Dedifferentiated amniotic fluid mesenchymal stem cell (primary cell): Measurements from ENCODE around the gene AGR2.
A peak's percentile ranks its signal among the peaks of the same experiment; 100 is the strongest.

ENCODE experiments used
- DNase-seq: peaks from one replicate; pipeline ENCODE4 v3.0.0-alpha.2; 2016; ENCODE audit errors: extremely low spot score

The AGR2 gene

DNA sequence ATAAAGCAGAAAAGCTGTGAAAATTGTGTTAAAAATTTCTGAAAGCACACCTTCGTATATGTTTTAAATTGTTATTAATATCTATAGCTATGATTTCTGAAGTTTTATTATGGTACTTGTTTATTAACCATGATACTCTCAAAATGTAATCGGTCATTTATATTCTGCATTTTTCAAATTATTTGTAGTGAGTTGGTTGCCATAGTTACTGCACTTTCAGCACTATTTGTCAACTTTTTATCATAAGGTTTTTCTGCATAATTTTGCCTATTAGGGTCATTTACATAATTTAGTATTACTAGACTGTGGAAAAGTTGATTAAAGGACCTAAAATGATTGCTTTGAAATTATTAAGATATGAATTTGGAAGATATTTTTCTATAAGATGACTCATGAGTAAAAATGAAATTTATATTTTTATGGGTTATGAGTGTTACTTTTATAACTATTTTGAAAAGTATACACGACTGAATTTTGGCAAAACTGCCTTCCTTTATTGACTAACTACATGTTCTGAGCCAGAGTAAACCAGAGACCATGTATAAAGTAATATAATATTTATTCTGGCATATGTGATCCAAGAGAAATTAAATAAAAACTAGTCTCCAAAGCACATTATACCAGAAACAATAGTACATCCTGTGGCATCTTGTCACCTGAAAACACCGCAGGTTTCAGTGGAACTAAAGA lies 7.9 kb upstream of the AGR2 start:
- DNase-seq: no peak

GRCh38 chr7:16811551-16811950 lies 6.8 kb upstream of the AGR2 start:
- peak; percentile 48 for DNase-seq

GRCh38 chr7:16810573-16810972 lies 5.8 kb upstream of the AGR2 start:
- DNase-seq: no peak

GRCh38 chr7:16810112-16810511 lies 5.3 kb upstream of the AGR2 start:
- no peak for DNase-seq

- no peak for DNase-seq
These were observed 642 bp upstream of the AGR2 start for GRCh38 chr7:16805441-16805840.

GRCh38 chr7:16803881-16804673 lies 722 bp downstream of the AGR2 start:
- DNase-seq: no peak

DNA sequence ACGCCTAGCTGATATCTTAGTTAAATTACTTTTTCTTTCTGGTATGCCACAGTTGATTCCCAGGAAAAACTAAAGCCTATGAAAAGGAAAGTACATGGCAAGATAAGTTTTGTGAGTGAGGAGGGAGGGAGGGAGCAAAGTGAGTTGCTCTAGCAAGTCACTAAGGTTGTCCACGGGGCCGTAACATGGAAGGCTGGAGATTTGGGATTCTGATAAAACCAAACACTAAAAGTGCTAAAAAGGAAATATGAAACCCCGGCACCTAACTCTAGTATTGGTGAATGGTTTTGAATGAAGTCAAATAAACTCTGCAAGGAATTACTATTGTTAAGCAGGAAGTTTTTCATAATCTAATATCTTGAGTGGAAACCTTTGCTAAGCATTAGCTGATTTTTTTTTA lies 1.7 kb downstream of the AGR2 start:
- no peak for DNase-seq

DNA sequence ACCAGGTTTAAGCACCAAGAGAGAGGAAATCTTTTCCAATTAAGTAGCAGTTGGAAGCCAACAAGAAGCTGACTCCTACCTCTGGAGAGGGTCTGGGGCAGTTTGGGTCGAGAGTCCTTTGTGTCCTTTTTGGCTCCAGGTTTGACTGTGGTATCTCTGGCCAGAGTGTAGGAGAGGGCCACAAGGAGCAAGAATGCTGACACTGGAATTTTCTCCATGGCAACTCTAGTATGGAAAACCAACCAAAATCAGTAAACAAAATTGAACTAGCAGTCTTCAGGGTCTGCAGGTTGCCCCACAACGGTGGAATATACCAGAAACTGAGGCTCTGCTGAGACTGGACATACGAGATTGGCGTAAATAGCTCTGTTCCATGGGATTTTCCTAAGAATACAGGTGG lies 3.2 kb downstream of the AGR2 start:
- DNase-seq: no peak

DNA sequence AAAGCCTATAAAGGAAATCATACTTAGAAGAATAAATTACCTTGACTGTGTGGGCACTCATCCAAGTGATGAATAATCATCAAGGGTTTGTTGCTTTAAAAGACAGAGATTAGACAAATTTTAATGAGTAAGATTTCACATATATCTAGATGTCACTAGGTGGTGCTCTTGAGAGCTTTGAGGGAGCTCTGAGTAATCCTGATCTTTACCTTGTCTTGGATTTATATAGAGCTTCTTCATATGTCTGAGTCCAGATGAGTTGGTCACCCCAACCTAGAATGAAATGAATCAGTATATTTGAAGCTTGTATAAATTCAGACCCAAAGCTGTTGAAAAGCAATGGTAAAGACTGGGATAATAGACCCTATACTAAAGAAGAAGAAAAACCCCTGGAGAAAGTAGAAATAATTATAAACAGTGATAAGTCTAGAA lies 3.7 kb downstream of the AGR2 start:
- peak; percentile 65 for DNase-seq

DNA sequence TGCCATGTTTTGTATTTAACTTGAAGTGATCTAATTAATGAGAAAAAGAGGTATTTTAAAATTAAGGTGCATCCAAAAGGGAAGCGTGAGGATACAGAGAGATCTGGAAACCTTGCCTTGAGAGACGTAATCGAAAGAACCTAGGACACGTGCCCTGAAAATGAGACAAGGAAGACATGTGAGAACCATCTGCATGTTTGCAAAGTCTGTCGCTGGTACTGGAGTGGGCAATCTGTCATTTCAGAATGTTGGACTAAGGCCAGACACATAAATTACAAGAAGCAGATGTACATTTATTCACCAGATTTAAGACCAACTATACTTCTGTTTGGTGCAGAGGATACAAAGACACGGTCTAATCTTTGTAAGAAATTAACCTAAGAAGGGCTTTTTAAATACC lies 9.2 kb downstream of the AGR2 start:
- DNase-seq: no peak

- DNase-seq: no peak
These were observed 9.8 kb downstream of the AGR2 start for GRCh38 chr7:16794986-16795385.

GRCh38 chr7:16791905-16792698 lies 12.7 kb downstream of the AGR2 start:
- no peak for DNase-seq

- DNase-seq: no peak
These were observed 13.7 kb downstream of the AGR2 start for GRCh38 chr7:16791071-16791470.

DNA sequence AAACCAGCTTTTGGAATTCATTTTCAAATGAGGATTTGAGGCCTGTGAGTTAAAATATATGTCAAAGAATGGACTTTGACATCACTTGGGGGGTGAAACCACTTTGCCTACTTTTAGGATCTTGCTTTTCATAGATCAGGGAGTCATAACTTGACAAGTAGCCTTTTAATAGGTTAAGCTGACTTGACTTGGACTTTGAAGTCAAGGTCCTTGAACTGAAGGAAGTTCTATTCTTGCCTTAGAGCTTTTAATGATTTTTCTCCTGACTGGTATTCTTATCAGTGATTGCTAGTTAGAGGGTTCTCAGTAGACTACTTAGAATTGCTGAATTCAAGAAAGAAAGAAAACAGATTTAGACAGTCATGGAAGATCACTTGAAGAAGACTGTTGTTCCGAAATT lies 17.7 kb downstream of the AGR2 start:
- no peak for DNase-seq

GRCh38 chr7:16786257-16786656 lies 18.5 kb downstream of the AGR2 start:
- DNase-seq: no peak

GRCh38 chr7:16785846-16786245 lies 19.0 kb downstream of the AGR2 start:
- no peak for DNase-seq

GRCh38 chr7:16785321-16785720 lies 19.5 kb downstream of the AGR2 start:
- DNase-seq: no peak

DNA sequence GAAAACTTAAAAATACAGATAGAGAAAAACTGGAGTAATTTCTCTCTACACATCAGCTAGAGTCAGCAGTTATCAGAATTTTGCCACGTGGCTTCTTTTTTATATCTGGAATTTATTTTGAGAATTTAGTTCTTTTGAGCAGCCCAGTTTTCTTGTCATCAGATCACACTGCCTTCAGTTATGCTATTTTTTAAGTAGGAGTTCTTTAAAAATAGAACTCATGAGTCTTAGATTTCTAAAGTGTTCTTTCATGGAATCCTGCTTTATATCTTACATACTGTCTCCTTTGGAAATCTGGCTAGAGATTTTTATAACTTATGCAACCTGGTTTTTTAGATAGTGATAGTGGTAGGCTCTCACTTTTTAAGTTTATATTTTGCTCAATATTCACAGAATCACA lies 24.2 kb downstream of the AGR2 start:
- no peak for DNase-seq

- DNase-seq: no peak
These were observed 25.7 kb downstream of the AGR2 start for GRCh38 chr7:16779051-16779450.

DNA sequence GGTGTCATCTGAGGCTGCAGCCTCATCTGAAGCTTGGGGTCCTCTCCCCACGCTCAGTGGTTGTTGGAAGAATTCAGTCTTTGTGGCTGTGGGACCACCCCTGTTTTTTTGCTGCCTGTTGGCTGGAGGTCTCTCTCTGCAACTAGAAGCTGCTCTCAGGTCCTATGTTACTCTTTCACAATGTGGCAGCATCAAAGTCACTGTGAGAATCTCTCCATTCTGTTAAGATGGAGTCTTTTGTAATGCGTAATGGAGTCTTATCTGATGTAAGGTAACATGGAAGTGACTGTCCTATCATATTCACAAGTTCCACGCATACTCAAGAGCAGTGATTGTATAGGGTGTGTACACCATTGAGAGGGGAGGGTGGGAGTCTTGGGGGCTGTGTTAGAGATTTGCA lies 26.3 kb downstream of the AGR2 start:
- no peak for DNase-seq

GRCh38 chr7:16776053-16776452 lies 28.7 kb downstream of the AGR2 start:
- no peak for DNase-seq

GRCh38 chr7:16774986-16775385 lies 29.8 kb downstream of the AGR2 start:
- DNase-seq: no peak

DNA sequence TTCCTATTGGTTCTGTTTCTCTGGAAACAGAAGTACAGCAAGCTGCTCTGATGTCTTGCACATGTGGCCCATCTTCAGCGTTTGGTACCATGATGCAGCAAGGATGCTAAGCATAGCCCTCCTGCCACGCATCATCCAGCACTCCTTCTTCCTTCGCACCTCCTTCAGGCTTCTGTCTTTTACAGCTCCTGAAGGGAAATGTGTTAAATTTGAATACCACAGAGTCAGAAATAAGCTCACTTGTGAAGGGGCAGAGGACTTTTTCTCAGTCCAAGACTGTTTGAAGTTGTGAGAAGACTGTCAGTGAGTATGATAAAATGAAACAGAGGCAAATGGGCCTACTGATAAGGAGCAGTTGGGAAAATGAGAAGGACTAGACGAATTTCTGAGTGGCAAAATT lies 30.5 kb downstream of the AGR2 start:
- DNase-seq: no peak
